Type B pancreatic cell (in vitro differentiated cells): ENCODE data around the gene B4GALNT4. TPM values are rescaled to one million over a fixed set of nuclear protein-coding genes. Genes with fewer than 3 reads are reported as not detected.
"Not testable (repeated sequence)": the region's sequence is repeated elsewhere in the genome, so short reads cannot be mapped to it uniquely, and the experiment has no call there.

Experiments used
- DNase-seq: peaks from one replicate; pipeline ENCODE4 v3.0.0; 2021; ENCODE audit warnings: mixed read lengths; ENCODE audit not compliant: unreplicated experiment; ENCODE audit errors: extremely low spot score
- H3K27ac Mint-ChIP-seq: 2 replicates; pipeline ENCODE4 v1.8.0; 2021; ENCODE audit warnings: mild to moderate bottlenecking, mixed read lengths
- H3K27me3 Mint-ChIP-seq: 2 replicates; pipeline ENCODE4 v1.8.0; 2021; ENCODE audit warnings: mixed read lengths
- H3K36me3 Mint-ChIP-seq: 2 replicates; pipeline ENCODE4 v1.8.0; 2021; ENCODE audit warnings: mixed read lengths
- H3K4me1 Mint-ChIP-seq: one replicate; pipeline ENCODE4 v1.8.0; 2021; ENCODE audit warnings: mixed read lengths; ENCODE audit not compliant: unreplicated experiment
- H3K4me3 Mint-ChIP-seq: 2 replicates; pipeline ENCODE4 v1.8.0; 2021; ENCODE audit warnings: mild to moderate bottlenecking, mixed read lengths
- H3K9me3 Mint-ChIP-seq: 2 replicates; pipeline ENCODE4 v1.8.0; 2021; ENCODE audit warnings: mixed read lengths
- CTCF ChIP-seq: fragments of 200-600 bp; sonication (generic); conservative IDR thresholded peaks from 2 replicates; pipeline ENCODE4 v1.5.0; 2021; ENCODE audit warnings: antibody characterized with exemption, mild to moderate bottlenecking
- total RNA-seq: library from RNA; stranded (reverse); gene quantifications from 2 replicates; pipeline ENCODE4 v1.2.1, GENCODE V29; 2021; ENCODE audit warnings: low replicate concordance

The B4GALNT4 gene
- total RNA-seq, 1 donor from 2014 or later, result 185 TPM

DNA sequence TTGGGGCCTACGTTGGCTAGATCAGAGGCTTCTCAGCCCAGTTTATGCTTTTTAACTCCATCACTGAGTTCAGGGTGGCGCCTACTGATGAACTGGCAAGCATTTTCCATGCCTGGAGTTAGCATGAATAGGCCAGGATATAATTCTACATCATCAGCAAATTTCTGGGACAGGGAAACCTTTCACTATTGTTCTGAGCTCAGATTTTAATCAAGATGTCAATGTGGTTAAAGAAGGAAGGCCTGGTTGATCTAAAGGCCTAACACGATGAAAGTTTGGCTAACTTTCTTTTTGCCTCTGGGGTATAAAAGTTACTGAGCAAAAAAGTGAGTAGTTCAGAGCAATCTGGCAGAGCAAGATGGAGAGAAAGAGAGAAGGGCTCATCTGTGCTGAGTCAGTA lies 27.0 kb upstream of the B4GALNT4 start:
- H3K27me3 Mint-ChIP-seq, result peaks cover 3% of the 10 kb centered on the region
- peaks cover 5% of the 10 kb centered on the region for H3K4me1 Mint-ChIP-seq
- H3K4me3 Mint-ChIP-seq, result no peak overlapping the region
- H3K9me3 Mint-ChIP-seq, result no peaks in the 10 kb centered on the region
- peak overlapping the region; percentile 21 for H3K27ac Mint-ChIP-seq
- no peaks in the 10 kb centered on the region for H3K36me3 Mint-ChIP-seq
- no peak for DNase-seq
- no peak for TF ChIP-seq CTCF

DNA sequence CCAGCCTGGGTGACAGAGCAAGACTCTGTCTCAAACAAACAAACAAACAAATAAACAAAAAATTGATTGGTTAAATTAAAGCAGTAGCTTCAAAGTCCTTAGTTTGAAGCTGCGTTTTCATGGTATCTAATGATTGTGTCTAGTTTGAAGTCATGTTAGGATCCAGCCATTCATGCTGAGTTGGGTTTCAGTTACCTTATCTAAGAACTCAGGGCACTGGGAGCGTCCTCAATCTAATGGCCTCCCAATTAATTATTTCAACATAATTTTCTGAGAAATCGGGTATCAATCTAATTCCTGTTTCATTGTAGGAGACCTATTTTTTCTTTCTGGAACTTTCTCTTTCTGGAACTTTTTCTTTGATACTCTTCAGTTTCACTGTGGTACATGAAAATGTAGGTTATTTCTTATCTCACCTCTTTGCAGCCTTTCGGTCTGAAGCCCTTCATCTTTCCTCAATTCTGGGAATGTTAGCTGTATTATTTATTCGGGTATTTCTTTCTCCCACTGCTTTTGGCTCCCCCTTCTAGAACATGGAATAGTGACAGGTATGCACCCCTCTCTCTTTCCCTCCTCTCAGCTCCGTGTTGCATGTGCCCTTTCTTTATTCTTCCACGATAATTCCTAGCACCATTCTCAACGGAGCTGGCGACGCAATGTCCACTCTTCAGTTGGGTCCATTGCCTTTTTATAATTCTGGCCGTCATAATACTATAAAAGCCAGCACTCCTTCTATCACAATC lies 24.3 kb upstream of the B4GALNT4 start:
- Mint-ChIP-seq H3K27me3 (peaks cover 3% of the 10 kb centered on the region), H3K4me3 (no peak overlapping the region), H3K36me3 (no peaks in the 10 kb centered on the region), H3K27ac (no peak overlapping the region), H3K4me1 (peaks cover 5% of the 10 kb centered on the region), H3K9me3 (no peaks in the 10 kb centered on the region)
- no peak for TF ChIP-seq CTCF
- DNase-seq, result no peak

DNA sequence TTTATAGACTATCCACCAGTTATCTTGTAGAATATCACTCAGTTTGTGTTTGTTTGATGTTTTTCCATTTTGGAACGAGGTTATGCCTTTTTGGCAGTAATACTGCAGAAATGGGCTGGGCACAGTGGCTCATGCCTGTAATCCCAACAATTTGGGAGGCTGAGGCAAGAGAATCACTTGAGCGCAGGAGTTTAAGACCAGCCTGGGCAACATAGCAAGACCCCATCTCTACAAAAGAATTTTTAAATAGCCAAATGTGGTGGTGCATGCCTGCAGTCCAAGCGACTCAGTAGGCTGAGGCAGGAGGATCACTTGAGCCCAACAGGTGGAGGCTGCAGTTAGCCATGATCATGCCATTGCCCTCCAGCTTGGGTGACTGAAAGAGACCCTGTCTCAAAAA lies 22.8 kb upstream of the B4GALNT4 start:
- no peak for TF ChIP-seq CTCF
- DNase-seq, result no peak
- Mint-ChIP-seq H3K27ac (no peak overlapping the region), H3K9me3 (no peaks in the 10 kb centered on the region), H3K4me1 (peaks cover 14% of the 10 kb centered on the region), H3K4me3 (no peak overlapping the region), H3K27me3 (no peaks in the 10 kb centered on the region), H3K36me3 (no peaks in the 10 kb centered on the region)

DNA sequence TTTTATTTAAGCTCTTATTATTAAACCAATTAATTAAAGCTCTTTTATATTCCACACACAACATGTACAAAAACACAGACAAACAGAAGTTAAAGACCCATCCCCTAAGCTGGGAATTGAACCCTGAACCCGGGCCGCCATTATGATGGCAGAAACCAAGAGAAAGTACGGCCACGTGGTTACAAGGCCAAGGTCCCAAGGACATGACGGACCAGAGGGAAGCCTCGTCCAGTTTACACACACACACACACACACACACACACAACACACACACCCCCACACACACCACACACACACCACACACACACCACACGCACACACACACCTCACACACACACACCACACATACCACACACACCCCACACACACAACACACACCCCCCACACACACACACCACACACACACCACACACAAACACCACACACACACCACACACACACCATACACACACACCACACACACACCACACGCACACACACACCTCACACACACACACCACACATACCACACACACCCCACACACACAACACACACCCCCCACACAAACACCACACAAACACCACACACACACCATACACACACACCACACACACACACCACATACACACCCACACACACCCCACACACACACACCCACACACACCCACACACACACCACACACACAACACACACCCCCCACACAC lies 19.9 kb upstream of the B4GALNT4 start:
- H3K4me3 Mint-ChIP-seq, H3K27me3 Mint-ChIP-seq, H3K27ac Mint-ChIP-seq, H3K36me3 Mint-ChIP-seq, DNase-seq, H3K9me3 Mint-ChIP-seq: not testable (repeated sequence)
- peaks cover 28% of the 10 kb centered on the region for H3K4me1 Mint-ChIP-seq

GRCh38 chr11:350033-350722 lies 19.1 kb upstream of the B4GALNT4 start:
- not testable (repeated sequence) for DNase-seq, H3K27me3 Mint-ChIP-seq, H3K36me3 Mint-ChIP-seq, H3K9me3 Mint-ChIP-seq
- H3K4me3 Mint-ChIP-seq, result peak overlapping the region; percentile 64
- peaks cover 28% of the 10 kb centered on the region for H3K4me1 Mint-ChIP-seq
- peak overlapping the region; percentile 78 for H3K27ac Mint-ChIP-seq

GRCh38 chr11:350723-351255 lies 18.5 kb upstream of the B4GALNT4 start:
- Mint-ChIP-seq H3K4me1 (peaks cover 28% of the 10 kb centered on the region), H3K27me3 (peaks cover 3% of the 10 kb centered on the region), H3K27ac (peak overlapping the region; percentile 78), H3K36me3 (no peaks in the 10 kb centered on the region), H3K4me3 (peak overlapping the region; percentile 64), H3K9me3 (peaks cover 3% of the 10 kb centered on the region)
- no peak for TF ChIP-seq CTCF
- DNase-seq, result no peak
